SJSA1 (cell line): ENCODE measurements around the gene SMYD3. TPM values are rescaled to one million over a fixed set of nuclear protein-coding genes. Genes with fewer than 3 reads are reported as not detected.
"Not testable (repeated sequence)": the region's sequence is repeated elsewhere in the genome, so short reads cannot be mapped to it uniquely, and the experiment has no call there.

Experiments
- DNase-seq, 2 experiments: peaks; one replicate each; pipeline ENCODE4 v3.0.0-alpha.2; 2015 to 2020; ENCODE audit warnings: low spot score in 2 of 2, low read depth in 1 of 2
- H3K27ac ChIP-seq: fragments of 250-450 bp; sonication (Bioruptor Pico); 2 replicates; pipeline ENCODE4 v1.5.1; 2020; ENCODE audit warnings: mild to moderate bottlenecking, moderate library complexity
- H3K27me3 ChIP-seq: fragments of 250-450 bp; sonication (Bioruptor Pico); replicated peaks from 2 replicates; pipeline ENCODE4 v1.5.1; 2020; ENCODE audit warnings: mild to moderate bottlenecking, moderate library complexity
- H3K36me3 ChIP-seq: fragments of 250-450 bp; sonication (Bioruptor Pico); 2 replicates; pipeline ENCODE4 v1.5.1; 2020; ENCODE audit warnings: mild to moderate bottlenecking
- H3K4me1 ChIP-seq: fragments of 250-450 bp; sonication (Bioruptor Pico); replicated peaks from 2 replicates; pipeline ENCODE4 v1.6.1; 2021; ENCODE audit warnings: mild to moderate bottlenecking
- H3K4me3 ChIP-seq: fragments of 250-450 bp; sonication (Bioruptor Pico); 2 replicates; pipeline ENCODE4 v1.5.1; 2020; ENCODE audit warnings: mild to moderate bottlenecking
- H3K9me3 ChIP-seq: fragments of 250-450 bp; sonication (Bioruptor Pico); replicated peaks from 2 replicates; pipeline ENCODE4 v1.5.1; 2020; ENCODE audit warnings: mild to moderate bottlenecking
- total RNA-seq: library from RNA; depleted of rRNA; stranded (reverse); fragments of >200 nt; shearing (Covaris generic); gene quantifications from 2 replicates; pipeline ENCODE4 v1.2.3, GENCODE V29; 2014

The SMYD3 gene
- total RNA-seq, 1 experiment from 2014 or later = 38.5 TPM

DNA sequence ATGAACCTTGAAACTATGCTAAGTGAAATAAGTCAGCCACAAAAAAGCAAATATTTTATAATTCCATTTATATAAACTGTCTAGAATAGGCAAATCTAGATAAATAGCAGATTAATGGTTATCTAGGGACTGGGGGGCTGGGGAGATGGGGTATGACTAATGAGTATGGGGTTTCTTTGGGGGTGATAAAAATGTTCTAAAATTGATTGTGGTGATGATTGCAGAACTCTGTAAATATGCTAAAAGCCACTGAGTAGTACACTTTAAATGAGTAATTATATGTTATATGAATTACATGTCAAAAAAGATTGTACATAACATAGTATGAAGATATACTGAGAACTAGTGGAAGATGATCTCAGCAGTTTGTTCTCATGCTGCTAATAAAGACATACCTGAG is 677.3 kb downstream of the SMYD3 start:
- Histone ChIP-seq H3K27me3 (no peaks in the 10 kb centered on the region), H3K4me1 (peaks cover 9% of the 10 kb centered on the region), H3K36me3 (no peaks in the 10 kb centered on the region), H3K27ac (no peak overlapping the region), H3K4me3 (no peak overlapping the region), H3K9me3 (no peaks in the 10 kb centered on the region)
- no peak for DNase-seq

DNA sequence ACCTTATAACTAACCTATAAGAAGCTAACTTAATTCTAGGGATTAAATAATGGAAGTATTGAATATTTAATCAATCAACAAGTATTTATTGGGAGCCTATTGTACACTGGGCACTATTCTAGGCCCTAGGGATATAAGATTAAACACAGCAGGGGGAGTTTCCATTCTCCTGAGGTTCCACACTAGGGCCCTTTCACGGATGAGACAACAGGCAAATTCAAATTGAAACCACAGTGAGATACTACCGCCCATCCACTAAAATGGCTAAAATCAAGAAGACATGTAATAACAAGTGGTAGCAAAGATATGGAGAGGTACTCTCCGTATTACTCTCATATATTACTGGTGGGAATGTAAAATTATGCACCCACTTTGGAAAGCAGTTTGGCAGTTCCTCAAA is 677.9 kb downstream of the SMYD3 start:
- no peak for DNase-seq
- Histone ChIP-seq H3K4me1 (peaks cover 10% of the 10 kb centered on the region), H3K4me3 (no peak overlapping the region), H3K36me3 (no peaks in the 10 kb centered on the region), H3K9me3 (no peaks in the 10 kb centered on the region), H3K27me3 (no peaks in the 10 kb centered on the region), H3K27ac (no peak overlapping the region)

DNA sequence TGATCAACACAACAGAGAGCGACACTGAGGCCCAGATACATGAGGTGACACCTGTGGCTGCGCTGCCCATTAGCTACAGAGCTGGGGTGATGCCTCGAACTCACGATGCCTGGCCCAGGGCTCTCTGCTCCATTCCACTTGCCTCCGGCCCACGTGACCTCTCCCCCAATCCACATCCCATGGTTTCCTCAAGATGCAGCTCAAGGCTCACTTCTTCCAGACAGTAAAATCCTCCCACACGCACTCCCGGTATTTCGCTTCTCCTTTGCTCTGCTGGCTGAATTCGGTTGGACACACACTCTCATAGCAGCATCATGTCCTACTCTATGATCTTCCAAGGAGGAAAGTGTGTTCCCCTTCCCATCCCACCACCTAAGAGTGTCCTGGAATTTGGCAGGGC is 679.8 kb downstream of the SMYD3 start:
- no peaks in the 10 kb centered on the region for H3K27me3 ChIP-seq
- peaks cover 29% of the 10 kb centered on the region for H3K4me1 ChIP-seq
- no peaks in the 10 kb centered on the region for H3K36me3 ChIP-seq
- no peaks in the 10 kb centered on the region for H3K9me3 ChIP-seq
- H3K27ac ChIP-seq = no peak overlapping the region
- DNase-seq = no peak
- no peak overlapping the region for H3K4me3 ChIP-seq

DNA sequence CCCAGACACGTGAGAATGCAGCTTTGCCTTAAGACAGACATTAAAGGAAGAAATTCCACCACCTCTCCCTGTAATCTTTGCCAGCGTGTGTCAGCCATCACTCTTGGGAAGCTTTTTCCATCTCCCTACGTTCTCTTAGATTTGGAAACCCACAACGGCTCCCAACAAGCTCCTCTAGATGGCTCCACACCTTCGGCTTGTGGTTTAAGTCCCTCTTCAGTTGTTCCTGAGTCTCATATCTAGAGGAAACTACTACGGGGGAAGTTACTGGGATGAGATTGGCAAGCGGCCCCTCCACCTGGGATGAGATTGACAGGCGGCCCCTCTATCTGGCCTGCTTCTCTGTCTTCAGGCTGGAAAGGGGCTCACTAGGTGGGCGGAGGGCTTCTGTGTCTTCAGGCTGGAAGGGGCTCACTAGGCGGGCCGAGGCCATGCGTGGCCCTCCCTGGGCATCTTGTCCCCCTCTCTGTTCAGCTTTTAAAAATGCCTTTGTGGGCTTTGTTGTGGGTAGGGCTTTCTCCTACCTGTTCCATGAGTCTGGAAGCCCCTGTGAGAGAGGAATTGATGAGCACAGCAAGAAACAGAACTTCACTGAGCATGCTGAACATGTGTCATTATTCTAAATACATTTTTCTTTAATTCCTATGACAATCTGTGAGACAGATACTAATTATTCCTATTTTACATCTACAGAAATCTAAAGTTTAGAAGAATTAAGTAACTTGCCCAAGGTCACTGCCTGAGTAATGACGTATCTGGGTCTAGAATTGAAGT is 681.8 kb downstream of the SMYD3 start:
- H3K27me3 ChIP-seq = no peaks in the 10 kb centered on the region
- no peak overlapping the region for H3K27ac ChIP-seq
- peaks cover 20% of the 10 kb centered on the region for H3K4me1 ChIP-seq
- no peak overlapping the region for H3K4me3 ChIP-seq
- H3K36me3 ChIP-seq = no peaks in the 10 kb centered on the region
- no peaks in the 10 kb centered on the region for H3K9me3 ChIP-seq
- DNase-seq = no peak

DNA sequence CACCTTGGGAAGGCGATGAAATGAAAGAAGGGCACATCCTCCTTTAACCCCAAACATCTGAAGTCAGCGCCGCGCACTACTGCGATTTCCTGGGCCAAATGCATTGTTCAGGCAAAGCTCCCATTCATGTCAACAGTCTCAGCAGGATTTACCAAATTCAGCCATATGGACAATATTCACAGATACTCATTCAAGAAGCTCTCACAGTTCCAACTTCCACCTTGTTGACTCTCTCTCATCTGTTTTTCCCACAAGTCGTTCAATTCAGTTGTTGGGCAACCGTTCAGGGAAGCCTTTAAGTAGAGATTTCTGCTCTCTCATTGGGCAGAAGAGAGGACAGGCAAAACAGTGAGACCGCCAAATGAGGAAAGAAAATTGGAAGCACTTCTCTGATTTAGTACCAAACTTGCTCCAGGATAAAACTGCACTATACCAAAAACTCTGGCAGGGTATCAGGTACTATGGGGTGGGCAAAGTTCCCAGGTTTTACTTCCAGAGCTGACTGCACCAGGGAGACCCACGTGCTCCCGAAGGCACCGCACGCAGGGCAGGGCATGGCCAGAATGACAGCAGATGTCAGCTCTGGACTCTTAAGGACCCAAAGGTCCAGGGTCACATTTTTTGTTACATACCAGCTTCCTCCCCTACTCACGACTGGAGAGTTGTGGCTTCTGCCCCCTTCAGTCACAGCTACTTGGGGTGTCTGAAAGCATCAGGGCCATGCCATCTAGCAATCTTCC is 683.5 kb downstream of the SMYD3 start:
- Histone ChIP-seq H3K27ac (peak overlapping the region; percentile 95), H3K9me3 (no peaks in the 10 kb centered on the region), H3K27me3 (no peaks in the 10 kb centered on the region), H3K36me3 (no peaks in the 10 kb centered on the region), H3K4me1 (peaks cover 20% of the 10 kb centered on the region), H3K4me3 (no peak overlapping the region)
- DNase-seq = no peak

DNA sequence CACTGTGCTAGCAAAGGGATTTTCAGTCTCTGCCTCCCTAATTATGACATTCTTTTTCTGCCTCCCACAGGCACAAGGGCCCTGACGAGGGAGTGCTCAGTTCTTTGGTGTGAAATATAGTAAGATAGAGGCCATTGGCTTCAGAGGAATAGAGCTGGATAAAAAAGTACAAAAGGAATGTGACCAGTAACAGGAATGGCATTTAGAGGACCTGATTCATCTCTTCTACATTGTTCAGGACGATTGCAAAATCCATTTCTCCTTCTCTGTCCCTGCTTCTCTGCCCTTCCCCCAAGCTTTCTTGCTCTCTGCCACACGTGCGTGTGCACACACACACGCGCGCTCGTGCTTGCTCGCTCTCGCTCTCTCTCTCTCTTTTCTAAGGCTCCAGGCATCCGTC is 684.1 kb downstream of the SMYD3 start:
- H3K9me3 ChIP-seq = no peaks in the 10 kb centered on the region
- peak; percentile 81 to 92 for DNase-seq
- no peak overlapping the region for H3K4me3 ChIP-seq

DNA sequence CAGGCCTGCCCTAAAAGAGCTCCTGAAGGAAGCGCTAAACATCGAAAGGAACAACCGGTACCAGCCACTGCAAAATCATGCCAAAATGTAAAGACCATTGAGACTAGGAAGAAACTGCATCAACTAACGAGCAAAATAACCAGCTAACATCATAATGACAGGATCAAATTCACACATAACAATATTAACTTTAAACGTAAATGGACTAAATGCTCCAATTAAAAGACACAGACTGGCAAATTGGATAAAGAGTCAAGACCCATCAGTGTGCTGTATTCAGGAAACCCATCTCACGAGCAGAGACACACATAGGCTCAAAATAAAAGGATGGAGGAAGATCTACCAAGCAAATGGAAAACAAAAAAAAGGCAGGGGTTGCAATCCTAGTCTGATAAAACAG is 688.7 kb downstream of the SMYD3 start:
- H3K27me3 ChIP-seq, H3K9me3 ChIP-seq, H3K36me3 ChIP-seq, DNase-seq, H3K27ac ChIP-seq, H3K4me3 ChIP-seq: not testable (repeated sequence)
- peaks cover 11% of the 10 kb centered on the region for H3K4me1 ChIP-seq

More for the DNA sequence above, 684.1 kb downstream of the SMYD3 start:
- H3K27ac ChIP-seq = peak overlapping the region; percentile 95
- no peaks in the 10 kb centered on the region for H3K27me3 ChIP-seq
- peaks cover 20% of the 10 kb centered on the region for H3K4me1 ChIP-seq
- no peaks in the 10 kb centered on the region for H3K36me3 ChIP-seq

DNA sequence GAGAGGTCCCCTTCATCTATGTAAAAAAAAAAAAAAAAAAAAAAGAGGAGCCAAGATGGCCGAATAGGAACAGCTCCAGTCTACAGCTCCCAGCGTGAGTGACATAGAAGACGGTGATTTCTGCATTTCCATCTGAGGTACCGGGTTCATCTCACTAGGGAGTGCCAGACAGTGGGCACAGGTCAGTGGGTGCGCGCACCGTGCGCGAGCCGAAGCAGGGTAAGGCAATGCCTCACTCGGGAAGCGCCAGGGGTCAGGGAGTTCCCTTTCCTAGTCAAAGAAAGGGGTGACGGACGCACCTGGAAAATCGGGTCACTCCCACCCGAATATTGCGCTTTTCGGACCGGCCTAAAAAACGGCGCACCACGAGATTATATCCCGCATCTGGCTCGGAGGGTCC is 690.6 kb downstream of the SMYD3 start:
- H3K4me3 ChIP-seq, H3K36me3 ChIP-seq: not testable (repeated sequence)

DNA sequence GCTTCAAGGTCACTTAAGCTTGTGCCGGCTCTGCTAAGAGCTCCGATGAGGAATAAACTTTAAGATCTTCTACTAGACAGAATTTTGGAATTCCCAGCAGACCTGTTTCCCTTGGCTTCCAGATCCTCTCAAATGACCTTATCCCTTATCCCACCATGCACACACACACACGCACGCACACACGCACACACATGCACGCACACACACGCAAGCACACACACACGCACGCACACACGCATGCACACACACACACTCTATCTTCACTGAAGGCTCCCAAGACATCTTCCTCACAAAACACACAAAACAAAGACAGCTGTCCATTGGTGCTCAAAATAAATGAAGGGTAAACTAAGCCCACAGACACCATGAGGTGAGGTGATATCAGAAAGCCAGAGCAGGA is 692.4 kb downstream of the SMYD3 start:
- Histone ChIP-seq H3K4me3 (no peak overlapping the region), H3K4me1 (no peaks in the 10 kb centered on the region), H3K27me3 (no peaks in the 10 kb centered on the region), H3K9me3 (no peaks in the 10 kb centered on the region), H3K27ac (no peak overlapping the region), H3K36me3 (no peaks in the 10 kb centered on the region)
- no peak for DNase-seq

More for the DNA sequence above, 690.6 kb downstream of the SMYD3 start:
- not testable (repeated sequence) for H3K27me3 ChIP-seq, H3K27ac ChIP-seq, DNase-seq, H3K9me3 ChIP-seq, H3K4me1 ChIP-seq

DNA sequence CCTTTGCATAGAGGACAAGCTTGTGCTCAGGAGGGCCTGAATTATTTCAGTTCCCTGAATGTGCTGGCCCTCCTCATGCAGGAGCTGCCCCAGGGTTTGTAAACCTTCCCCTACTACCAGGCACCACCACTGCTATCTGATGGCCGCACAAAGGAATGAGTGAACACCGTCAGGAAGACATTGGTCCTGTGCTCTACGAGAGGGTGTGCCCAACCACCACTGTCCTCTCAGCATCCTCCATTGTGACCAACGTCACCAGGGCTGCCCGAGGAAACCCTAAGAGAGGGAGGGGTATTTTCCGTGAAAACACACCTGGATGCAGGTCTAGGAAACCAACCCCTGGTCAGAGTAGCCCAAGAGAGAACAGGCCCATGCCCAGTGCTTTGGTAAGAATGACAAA is 694.8 kb downstream of the SMYD3 start:
- Histone ChIP-seq H3K4me1 (no peaks in the 10 kb centered on the region), H3K27me3 (no peaks in the 10 kb centered on the region), H3K9me3 (no peaks in the 10 kb centered on the region), H3K27ac (no peak overlapping the region), H3K36me3 (no peaks in the 10 kb centered on the region), H3K4me3 (no peak overlapping the region)
- DNase-seq = peak in 1 of 2 experiments; percentile 8

DNA sequence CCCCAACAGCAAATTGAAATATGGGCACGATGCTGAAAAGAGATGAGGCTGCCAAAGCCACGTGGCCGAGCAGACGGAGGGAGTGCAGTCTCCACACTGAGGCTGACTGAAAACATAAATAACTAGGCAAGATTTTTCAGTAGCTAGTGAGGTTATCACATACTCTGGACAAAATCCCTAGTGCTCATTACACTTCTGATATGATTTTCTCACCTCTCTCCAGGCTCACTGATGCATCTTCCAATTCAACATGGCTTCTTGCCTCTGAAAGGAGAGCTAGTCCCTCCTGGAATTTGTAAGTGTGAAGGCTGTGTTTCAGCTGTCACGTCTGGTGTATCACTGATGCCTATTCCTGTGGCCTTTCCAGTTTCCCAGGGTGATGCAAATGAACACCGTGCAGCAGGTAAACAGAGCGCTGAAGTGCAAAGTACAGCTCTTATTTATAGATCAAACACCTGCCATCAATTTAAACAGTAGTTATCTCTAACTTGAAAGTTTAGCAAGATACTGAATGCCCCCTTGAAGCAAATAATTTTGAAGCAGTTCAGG is 696.2 kb downstream of the SMYD3 start:
- no peak for DNase-seq
- Histone ChIP-seq H3K4me1 (no peaks in the 10 kb centered on the region), H3K9me3 (no peaks in the 10 kb centered on the region), H3K4me3 (no peak overlapping the region), H3K36me3 (no peaks in the 10 kb centered on the region), H3K27me3 (no peaks in the 10 kb centered on the region), H3K27ac (no peak overlapping the region)

DNA sequence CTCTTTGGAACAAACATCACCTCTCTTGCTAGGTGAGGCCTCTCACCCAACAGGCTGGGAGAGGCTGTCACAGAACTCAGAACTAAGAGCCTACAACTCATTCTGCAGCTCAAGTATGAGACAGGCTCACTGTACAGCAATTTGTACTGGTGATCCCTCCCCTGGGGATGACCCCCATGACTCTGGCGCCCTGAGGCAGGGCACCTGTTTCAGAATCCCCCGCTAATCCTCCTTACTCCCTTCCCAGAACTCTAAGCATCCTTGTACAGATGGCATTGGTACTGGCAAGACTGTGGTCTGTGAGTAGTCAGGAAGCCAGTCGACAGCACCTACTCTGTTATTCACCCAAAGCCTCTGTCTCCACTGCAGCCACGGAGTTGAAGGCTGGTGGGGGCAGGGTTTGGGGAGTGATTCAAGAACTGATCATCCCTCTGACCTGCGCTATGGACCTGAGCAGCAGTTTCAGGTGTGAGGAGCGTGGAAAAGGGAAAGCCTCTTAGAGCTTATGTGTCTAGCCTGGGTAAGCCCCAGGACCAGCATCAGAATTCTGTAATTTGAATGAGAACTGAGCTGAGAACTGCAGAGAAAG is 696.8 kb downstream of the SMYD3 start:
- Histone ChIP-seq H3K27ac (no peak overlapping the region), H3K36me3 (no peaks in the 10 kb centered on the region), H3K9me3 (no peaks in the 10 kb centered on the region), H3K4me3 (no peak overlapping the region), H3K27me3 (no peaks in the 10 kb centered on the region), H3K4me1 (no peaks in the 10 kb centered on the region)
- peak in 1 of 2 experiments; percentile 21 for DNase-seq

DNA sequence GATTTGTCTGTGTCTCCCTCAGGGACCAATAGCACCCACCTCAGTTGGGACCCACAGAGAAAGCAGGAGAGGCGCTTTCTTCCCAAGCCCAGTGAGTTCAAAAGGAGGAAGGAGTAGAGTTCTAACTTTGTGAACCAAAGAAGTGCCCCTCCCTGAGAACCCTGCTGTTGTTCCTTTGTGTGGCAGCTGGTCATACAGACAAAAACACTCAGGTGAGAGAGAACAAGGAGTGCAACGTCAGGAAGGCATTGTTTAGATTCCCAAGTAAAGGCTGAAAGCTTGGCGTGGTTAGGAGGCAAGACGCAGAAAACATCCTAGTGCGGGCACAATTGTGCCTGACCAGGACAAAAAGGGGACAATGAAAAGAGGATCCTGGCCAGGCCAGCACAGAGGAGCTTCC is 697.7 kb downstream of the SMYD3 start:
- H3K27ac ChIP-seq = no peak overlapping the region
- H3K9me3 ChIP-seq = no peaks in the 10 kb centered on the region
- no peak overlapping the region for H3K4me3 ChIP-seq
- H3K4me1 ChIP-seq = peaks cover 8% of the 10 kb centered on the region
- no peaks in the 10 kb centered on the region for H3K27me3 ChIP-seq
- peak in 1 of 2 experiments; percentile 5 for DNase-seq
- no peaks in the 10 kb centered on the region for H3K36me3 ChIP-seq
